ENCODE measurements around the gene TFF2.

Gene TFF2

DNA sequence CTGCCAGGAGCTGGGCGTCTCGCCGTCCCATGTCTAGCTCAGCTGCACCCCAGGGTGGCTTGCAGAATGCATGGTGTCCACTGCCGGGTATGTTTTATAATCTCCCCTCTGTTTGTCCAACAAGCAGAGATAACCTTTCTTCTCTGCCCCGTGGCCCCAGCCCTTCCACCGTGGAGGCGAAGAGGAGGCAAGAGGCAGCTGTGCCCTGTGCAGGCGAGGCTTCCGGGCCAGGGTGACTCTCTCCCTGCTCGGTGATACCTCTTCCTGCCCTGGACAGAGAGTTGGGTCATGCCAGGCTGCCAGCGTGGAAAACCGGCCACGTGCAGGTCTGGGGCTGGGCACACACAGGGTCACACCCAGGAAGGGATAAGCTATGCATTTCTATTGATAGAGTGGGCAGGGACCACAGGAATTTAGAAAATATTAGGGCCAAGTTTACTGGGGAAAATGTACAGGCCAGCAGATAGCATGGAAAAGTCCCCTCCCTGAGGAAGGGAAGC is at the start of gene TFF2:
Gene TFF2 (minus strand): TSS at position 68 of the 500 bp plus-strand sequence. CDS start 37 bp downstream, at position 31.
- DNase-seq (ENCODE audit: low read depth) = no peak

DNA sequence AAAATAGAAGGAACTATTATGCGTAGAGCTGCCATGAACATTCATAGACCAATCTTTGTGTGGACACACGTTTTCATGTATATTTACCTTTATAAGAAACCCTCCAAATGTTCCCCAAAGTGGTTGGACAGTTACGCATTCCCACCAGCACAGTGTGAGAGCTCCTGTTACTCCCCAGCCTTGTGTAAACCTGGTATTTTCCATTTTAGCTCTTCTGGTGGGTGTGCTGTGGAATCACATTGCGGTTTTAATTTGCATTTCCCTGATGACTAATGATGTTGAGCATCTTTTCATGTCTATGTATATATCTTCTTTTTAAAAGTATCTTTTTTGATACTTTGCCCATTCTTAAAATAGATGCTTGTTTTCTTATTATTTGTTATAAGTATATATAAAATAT is 49.7 kb upstream of the TFF2 start:
- DNase-seq (ENCODE audit: low read depth) = no peak

- DNase-seq (ENCODE audit: low read depth) = no peak
These were observed 47.7 kb upstream of the TFF2 start for GRCh38 chr21:42398436-42399028.

GRCh38 chr21:42397746-42398394 is 47.1 kb upstream of the TFF2 start:
- no peak for DNase-seq (ENCODE audit: low read depth)

DNA sequence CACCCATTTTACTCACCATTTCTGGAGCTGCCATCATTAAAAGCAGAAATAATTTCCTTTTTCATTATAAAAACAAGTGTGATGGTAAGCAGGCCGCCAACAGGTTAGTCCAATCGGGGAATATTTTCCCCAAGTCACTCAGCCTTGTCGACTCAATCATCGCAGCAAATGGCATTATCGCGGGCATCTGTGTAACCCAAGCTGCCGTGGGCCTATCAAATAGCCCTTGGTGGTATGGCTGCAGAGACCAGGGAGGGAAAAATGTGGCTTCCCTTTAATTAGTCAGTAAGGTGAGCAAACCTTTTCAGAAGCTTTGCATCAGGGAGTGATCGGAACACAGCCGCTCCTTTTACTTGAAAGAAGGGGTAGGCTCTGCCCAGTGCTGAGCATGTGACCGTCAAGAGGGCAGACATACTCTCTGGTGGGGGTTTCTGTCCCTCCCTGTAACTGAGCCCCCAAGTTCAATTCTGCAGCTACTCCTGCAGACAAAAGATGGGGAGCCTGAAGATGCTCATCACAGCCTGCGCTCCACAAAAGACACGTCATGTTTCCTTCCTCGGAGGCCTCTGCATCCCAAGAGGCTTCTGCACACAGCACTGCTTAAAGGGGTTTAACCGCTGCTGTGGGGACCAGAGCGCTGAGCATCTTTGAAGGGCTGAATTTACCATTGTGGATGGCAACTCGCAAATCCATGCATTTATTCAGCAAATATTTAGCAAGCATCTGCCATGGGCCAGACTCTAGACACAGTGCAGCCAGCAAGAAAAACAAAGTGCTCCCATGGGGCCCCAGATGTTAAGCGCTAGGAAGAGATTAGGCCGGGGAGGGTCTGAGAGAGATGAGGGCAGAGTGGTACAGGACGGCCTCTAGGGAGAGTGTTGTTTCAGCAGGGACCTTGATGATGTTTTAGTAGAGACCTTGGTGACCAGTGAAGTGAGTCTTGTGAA is 46.3 kb upstream of the TFF2 start:
- DNase-seq (ENCODE audit: low read depth) = no peak

GRCh38 chr21:42395905-42396651 is 45.3 kb upstream of the TFF2 start, which contains the start of gene TMPRSS3:
Gene TMPRSS3 (minus strand): TSS chr21:42396052. CDS start chr21:42395417, 635 bp downstream.
- DNase-seq (ENCODE audit: low read depth) = no peak

GRCh38 chr21:42395302-42395701 is 44.5 kb upstream of the TFF2 start:
- no peak for DNase-seq (ENCODE audit: low read depth)

- no peak for DNase-seq (ENCODE audit: low read depth)
These were observed 42.7 kb upstream of the TFF2 start for GRCh38 chr21:42393443-42393950.

GRCh38 chr21:42392731-42393442 is 42.1 kb upstream of the TFF2 start:
- no peak for DNase-seq (ENCODE audit: low read depth)

- DNase-seq (ENCODE audit: low read depth) = no peak
These were observed 40.5 kb upstream of the TFF2 start for GRCh38 chr21:42391297-42391696.

GRCh38 chr21:42390696-42391095 is 39.9 kb upstream of the TFF2 start:
- DNase-seq (ENCODE audit: low read depth) = no peak

DNA sequence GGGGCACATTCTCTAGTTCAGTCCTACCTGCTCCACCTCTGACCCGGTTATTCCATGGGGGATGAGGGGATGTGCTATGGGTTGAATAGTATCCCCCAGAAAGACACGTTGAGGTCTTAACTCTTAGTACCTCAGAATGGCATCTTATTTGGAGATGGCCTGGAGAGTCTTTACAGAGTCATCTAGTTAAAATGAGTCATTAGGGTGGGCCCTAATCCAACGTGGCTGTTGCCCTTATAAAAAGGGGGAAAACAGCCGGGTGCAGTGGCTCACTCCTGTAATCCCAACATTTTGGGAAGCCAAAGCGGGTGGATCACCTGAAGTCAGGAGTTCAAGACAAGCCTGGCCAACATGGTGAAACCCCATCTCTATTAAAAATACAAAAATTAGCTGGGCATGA is 39.4 kb upstream of the TFF2 start:
- DNase-seq (ENCODE audit: low read depth) = no peak

GRCh38 chr21:42389449-42389835 is 38.6 kb upstream of the TFF2 start:
- DNase-seq (ENCODE audit: low read depth) = no peak

DNA sequence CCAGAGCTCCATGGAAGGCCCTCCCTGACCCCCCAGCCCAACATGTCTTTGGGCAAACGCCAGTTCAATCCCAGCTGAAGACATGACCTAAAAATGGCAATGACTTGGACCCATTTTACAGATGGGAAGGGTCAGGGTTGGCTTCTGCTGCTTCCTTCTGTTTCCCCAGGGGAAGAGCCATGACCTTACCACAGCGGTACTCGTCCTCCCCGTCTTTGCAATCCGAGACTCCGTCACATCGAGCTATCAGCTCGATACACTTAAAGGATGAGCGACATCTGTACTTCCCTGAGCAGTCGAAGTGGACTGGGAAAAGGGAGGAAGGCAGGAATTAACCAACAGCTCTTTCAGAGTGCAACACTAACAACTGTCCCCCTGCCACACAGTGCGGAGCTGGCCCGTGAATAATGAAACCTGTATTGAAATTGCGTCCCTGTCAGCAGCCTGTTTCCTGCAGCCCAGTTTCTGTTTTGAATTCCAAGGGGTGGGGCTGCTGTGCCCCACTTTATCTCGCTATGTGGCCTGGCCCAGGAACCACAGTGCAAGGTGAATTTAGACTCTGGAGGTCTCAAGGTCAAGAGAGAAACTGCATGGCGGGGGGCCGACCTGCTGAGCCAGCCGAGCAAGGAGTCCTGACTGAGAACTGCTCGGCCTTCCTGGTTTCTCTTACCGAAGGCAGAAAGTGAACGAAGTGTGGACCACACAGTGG is 38.1 kb upstream of the TFF2 start:
- DNase-seq (ENCODE audit: low read depth) = no peak

- no peak for DNase-seq (ENCODE audit: low read depth)
These were observed 37.1 kb upstream of the TFF2 start for GRCh38 chr21:42387843-42388340.

DNA sequence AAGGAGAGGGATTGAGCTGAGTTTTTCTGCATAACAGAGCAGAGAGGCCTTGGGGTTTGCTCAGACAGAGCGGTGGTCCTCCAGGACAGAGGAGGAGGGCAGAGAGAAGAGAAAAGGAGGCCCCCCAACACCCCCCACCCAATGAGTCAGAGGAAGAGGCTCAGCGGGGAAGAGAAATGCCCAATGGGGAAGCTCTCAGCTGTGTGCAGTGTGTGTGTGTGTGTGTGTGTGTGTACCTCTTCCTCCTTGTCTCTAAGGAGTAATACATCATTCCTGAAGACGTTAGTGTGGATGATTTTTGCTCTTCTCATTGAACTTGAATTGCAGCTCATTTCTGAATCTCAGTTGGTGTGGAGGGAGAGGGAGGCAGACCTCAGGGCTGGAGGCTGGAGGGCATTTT is 36.4 kb upstream of the TFF2 start:
- no peak for DNase-seq (ENCODE audit: low read depth)

DNA sequence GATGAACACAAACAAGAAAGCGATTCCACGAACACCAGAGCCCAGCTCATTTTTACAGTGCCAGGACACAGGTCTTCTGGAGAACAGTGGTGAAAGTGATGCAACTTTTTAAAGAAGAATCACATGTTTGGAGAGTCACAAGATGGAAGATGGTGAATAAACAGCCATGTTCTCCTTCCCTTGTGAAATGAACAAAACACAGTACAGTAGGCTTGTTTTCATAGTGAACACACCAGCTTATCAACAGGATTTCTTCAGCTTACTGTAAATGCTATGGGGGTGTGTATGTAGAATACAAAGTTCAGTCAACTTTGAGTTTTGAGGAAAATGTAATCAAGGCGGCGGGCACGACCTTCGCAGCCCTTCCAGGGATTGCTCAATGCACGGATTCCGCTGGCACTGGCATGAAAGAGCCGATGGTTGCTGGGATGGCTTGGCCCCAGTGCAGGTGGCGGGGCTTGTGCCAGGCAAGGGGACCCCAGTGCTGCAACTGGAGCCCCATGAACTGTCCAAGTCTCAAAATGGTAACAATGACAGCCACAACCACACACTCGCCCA is 35.3 kb upstream of the TFF2 start:
- DNase-seq (ENCODE audit: low read depth) = no peak

DNA sequence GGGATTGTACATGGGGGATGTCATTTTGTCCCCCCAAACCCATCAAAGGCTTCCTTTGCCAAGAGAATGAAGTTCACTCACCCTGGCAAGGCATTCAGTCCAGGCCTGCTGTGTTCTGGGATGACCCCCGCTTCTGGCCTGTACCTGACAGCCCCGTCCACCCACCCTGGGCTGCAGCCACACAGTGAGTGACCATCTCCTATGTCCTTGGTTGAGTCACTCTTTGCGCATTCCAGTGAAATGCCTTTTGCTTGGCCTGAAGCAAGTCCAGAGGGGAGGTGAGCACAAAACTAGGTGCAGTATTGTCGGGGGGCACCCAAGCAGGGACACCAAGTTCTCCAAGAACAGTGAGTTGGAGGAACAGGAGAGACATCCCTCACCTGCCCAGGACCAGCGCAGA is 34.8 kb upstream of the TFF2 start:
- no peak for DNase-seq (ENCODE audit: low read depth)

GRCh38 chr21:42384989-42385388 is 34.2 kb upstream of the TFF2 start:
- no peak for DNase-seq (ENCODE audit: low read depth)

All from stimulated activated CD8-positive, alpha-beta memory T cell treated with anti-CD3 and anti-CD28 coated beads, Interleukin-12 subunit alpha, Interleukin-12 subunit beta, amount 100 ng/mL, for 4 hours (primary cell).